ENCODE results near the gene AUTS2. TPM values are rescaled to one million over a fixed set of nuclear protein-coding genes. Genes with fewer than 3 reads are reported as not detected.

AUTS2 gene
- total and polyA plus RNA-seq, 2 of the 8 experiments (the other 6 are each of a cell fraction or from before 2014, with no cell fraction given): 25.9 to 101 TPM

- no peak for TF ChIP-seq EZH2 (IDR thresholded peaks at IDR 0.05; ENCODE audit: low read depth, low read length, severe bottlenecking)
Observed at GRCh38 chr7:69696054-69696591, 97.8 kb downstream of the AUTS2 start (continued).
